ENCODE data around the gene CFAP46.

Gene CFAP46

GRCh38 chr10:132983252-132984007 lies 41.1 kb upstream of the CFAP46 start:
- H3K36me3 ChIP-seq (replicated peaks) = no peaks in the 10 kb centered on the region
- no peaks in the 10 kb centered on the region for H3K9me3 ChIP-seq
- H3K27me3 ChIP-seq (ENCODE audit: low read depth) = no peaks in the 10 kb centered on the region
- no peaks in the 10 kb centered on the region for H3K4me1 ChIP-seq
- H3K4me3 ChIP-seq = no peak overlapping the region
- in situ Hi-C loops (cut with MboI; ENCODE audit: low sequenced_read_pairs) = no loop called here
- DNase-seq (ENCODE audit: low spot score in 2 of 2) = no peak

GRCh38 chr10:132982301-132982989 lies 40.1 kb upstream of the CFAP46 start:
- H3K4me3 ChIP-seq = no peak overlapping the region
- no peaks in the 10 kb centered on the region for H3K36me3 ChIP-seq (replicated peaks)
- in situ Hi-C loops (cut with MboI; ENCODE audit: low sequenced_read_pairs) = no loop called here
- H3K27me3 ChIP-seq (ENCODE audit: low read depth) = no peaks in the 10 kb centered on the region
- no peak for DNase-seq (ENCODE audit: low spot score in 2 of 2)
- H3K4me1 ChIP-seq = no peaks in the 10 kb centered on the region
- H3K9me3 ChIP-seq = no peaks in the 10 kb centered on the region

- DNase-seq (ENCODE audit: low spot score in 2 of 2) = no peak
- Histone ChIP-seq H3K9me3 (no peaks in the 10 kb centered on the region), H3K4me3 (no peak overlapping the region), H3K4me1 (no peaks in the 10 kb centered on the region), H3K36me3 (replicated peaks) (no peaks in the 10 kb centered on the region), H3K27me3 (ENCODE audit: low read depth) (no peaks in the 10 kb centered on the region)
- in situ Hi-C loops (cut with MboI; ENCODE audit: low sequenced_read_pairs) = no loop called here
Observed at GRCh38 chr10:132981746-132982145, 39.4 kb upstream of the CFAP46 start.

- no peaks in the 10 kb centered on the region for H3K36me3 ChIP-seq (replicated peaks)
- no peaks in the 10 kb centered on the region for H3K4me1 ChIP-seq
- no peaks in the 10 kb centered on the region for H3K9me3 ChIP-seq
- no peak for DNase-seq (ENCODE audit: low spot score in 2 of 2)
- in situ Hi-C loops (cut with MboI; ENCODE audit: low sequenced_read_pairs) = no loop called here
- H3K27me3 ChIP-seq (ENCODE audit: low read depth) = 0 out of 2 replicates have a peak, but pooled peaks cover 1% of the 10 kb centered on the region
- no peak overlapping the region for H3K4me3 ChIP-seq
Observed at GRCh38 chr10:132981173-132981555, 38.8 kb upstream of the CFAP46 start.

- no peaks in the 10 kb centered on the region for H3K4me1 ChIP-seq
- H3K9me3 ChIP-seq = no peaks in the 10 kb centered on the region
- no peak for DNase-seq (ENCODE audit: low spot score in 2 of 2)
- H3K27me3 ChIP-seq (ENCODE audit: low read depth) = peaks cover 5% of the 10 kb centered on the region; the same call in 1 of the 2 replicates
- H3K36me3 ChIP-seq (replicated peaks) = no peaks in the 10 kb centered on the region
- H3K4me3 ChIP-seq = no peak overlapping the region
- in situ Hi-C loops (cut with MboI; ENCODE audit: low sequenced_read_pairs) = no loop called here
Observed at GRCh38 chr10:132980426-132981172, 38.2 kb upstream of the CFAP46 start.

- Histone ChIP-seq H3K36me3 (replicated peaks) (no peaks in the 10 kb centered on the region), H3K27me3 (ENCODE audit: low read depth) (peaks cover 13% of the 10 kb centered on the region; the same call in 1 of the 2 replicates), H3K4me1 (no peaks in the 10 kb centered on the region), H3K4me3 (no peak overlapping the region), H3K9me3 (no peaks in the 10 kb centered on the region)
- no peak for DNase-seq (ENCODE audit: low spot score in 2 of 2)
- in situ Hi-C loops (cut with MboI; ENCODE audit: low sequenced_read_pairs) = no loop called here
Observed at GRCh38 chr10:132979491-132980425, 37.4 kb upstream of the CFAP46 start.

GRCh38 chr10:132978542-132978941 lies 36.2 kb upstream of the CFAP46 start:
- no peaks in the 10 kb centered on the region for H3K4me1 ChIP-seq
- in situ Hi-C loops (cut with MboI; ENCODE audit: low sequenced_read_pairs) = no loop called here
- DNase-seq (ENCODE audit: low spot score in 2 of 2) = no peak
- H3K4me3 ChIP-seq = no peak overlapping the region
- H3K36me3 ChIP-seq (replicated peaks) = no peaks in the 10 kb centered on the region
- H3K9me3 ChIP-seq = no peaks in the 10 kb centered on the region
- H3K27me3 ChIP-seq (ENCODE audit: low read depth) = peaks cover 13% of the 10 kb centered on the region

GRCh38 chr10:132977807-132978206 lies 35.4 kb upstream of the CFAP46 start:
- H3K4me3 ChIP-seq = no peak overlapping the region
- no peaks in the 10 kb centered on the region for H3K36me3 ChIP-seq (replicated peaks)
- peaks cover 13% of the 10 kb centered on the region for H3K27me3 ChIP-seq (ENCODE audit: low read depth)
- H3K9me3 ChIP-seq = no peaks in the 10 kb centered on the region
- no peaks in the 10 kb centered on the region for H3K4me1 ChIP-seq
- in situ Hi-C loops (cut with MboI; ENCODE audit: low sequenced_read_pairs) = no loop called here
- DNase-seq (ENCODE audit: low spot score in 2 of 2) = no peak

- no peak overlapping the region for H3K4me3 ChIP-seq
- in situ Hi-C loops (cut with MboI; ENCODE audit: low sequenced_read_pairs) = no loop called here
- no peaks in the 10 kb centered on the region for H3K9me3 ChIP-seq
- no peak for DNase-seq (ENCODE audit: low spot score in 2 of 2)
- H3K4me1 ChIP-seq = no peaks in the 10 kb centered on the region
- no peaks in the 10 kb centered on the region for H3K36me3 ChIP-seq (replicated peaks)
- peaks cover 14% of the 10 kb centered on the region for H3K27me3 ChIP-seq (ENCODE audit: low read depth)
Observed at GRCh38 chr10:132977076-132977475, 34.7 kb upstream of the CFAP46 start.

GRCh38 chr10:132975831-132976682 lies 33.7 kb upstream of the CFAP46 start:
- DNase-seq (ENCODE audit: low spot score in 2 of 2) = no peak
- in situ Hi-C loops (cut with MboI; ENCODE audit: low sequenced_read_pairs) = no loop called here
- no peak overlapping the region for H3K4me3 ChIP-seq
- H3K36me3 ChIP-seq (replicated peaks) = no peaks in the 10 kb centered on the region
- peaks cover 18% of the 10 kb centered on the region for H3K27me3 ChIP-seq (ENCODE audit: low read depth)
- H3K4me1 ChIP-seq = no peaks in the 10 kb centered on the region
- H3K9me3 ChIP-seq = no peaks in the 10 kb centered on the region

GRCh38 chr10:132974886-132975830 lies 32.8 kb upstream of the CFAP46 start:
- Histone ChIP-seq H3K36me3 (replicated peaks) (no peaks in the 10 kb centered on the region), H3K27me3 (ENCODE audit: low read depth) (peaks cover 27% of the 10 kb centered on the region), H3K4me1 (no peaks in the 10 kb centered on the region), H3K4me3 (no peak overlapping the region), H3K9me3 (no peaks in the 10 kb centered on the region)
- in situ Hi-C loops (cut with MboI; ENCODE audit: low sequenced_read_pairs) = no loop called here
- DNase-seq (ENCODE audit: low spot score in 2 of 2) = no peak
